Measurements from ENCODE around the gene RERE.

- no peak for TF ChIP-seq CTCF (conservative IDR thresholded peaks at IDR 0.05)
- TF ChIP-seq ZFX (IDR thresholded peaks at IDR 0.05), result no peak
These were observed 253.4 kb downstream of the RERE start for GRCh38 chr1:8563944-8564537.

Measured in C4-2B (cell line).